ENCODE results near the gene SEC14L6. TPM values are rescaled to one million over a fixed set of nuclear protein-coding genes. Genes with fewer than 3 reads are reported as not detected.

SEC14L6 gene
- total RNA-seq, 2 donors from 2014 or later: 0.27 to 0.56 TPM

- no peaks in the 10 kb centered on the region for H3K27me3 ChIP-seq (replicated peaks; ENCODE audit: insufficient read depth)
- TF ChIP-seq, protein P1, sequence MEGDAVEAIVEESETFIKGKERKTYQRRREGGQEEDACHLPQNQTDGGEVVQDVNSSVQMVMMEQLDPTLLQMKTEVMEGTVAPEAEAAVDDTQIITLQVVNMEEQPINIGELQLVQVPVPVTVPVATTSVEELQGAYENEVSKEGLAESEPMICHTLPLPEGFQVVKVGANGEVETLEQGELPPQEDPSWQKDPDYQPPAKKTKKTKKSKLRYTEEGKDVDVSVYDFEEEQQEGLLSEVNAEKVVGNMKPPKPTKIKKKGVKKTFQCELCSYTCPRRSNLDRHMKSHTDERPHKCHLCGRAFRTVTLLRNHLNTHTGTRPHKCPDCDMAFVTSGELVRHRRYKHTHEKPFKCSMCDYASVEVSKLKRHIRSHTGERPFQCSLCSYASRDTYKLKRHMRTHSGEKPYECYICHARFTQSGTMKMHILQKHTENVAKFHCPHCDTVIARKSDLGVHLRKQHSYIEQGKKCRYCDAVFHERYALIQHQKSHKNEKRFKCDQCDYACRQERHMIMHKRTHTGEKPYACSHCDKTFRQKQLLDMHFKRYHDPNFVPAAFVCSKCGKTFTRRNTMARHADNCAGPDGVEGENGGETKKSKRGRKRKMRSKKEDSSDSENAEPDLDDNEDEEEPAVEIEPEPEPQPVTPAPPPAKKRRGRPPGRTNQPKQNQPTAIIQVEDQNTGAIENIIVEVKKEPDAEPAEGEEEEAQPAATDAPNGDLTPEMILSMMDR (IDR thresholded peaks at IDR 0.05): no peak
- H3K27ac ChIP-seq: no peak overlapping the region
- DNase-seq (ENCODE audit: low spot score) (no peak), ATAC-seq (ENCODE audit: insufficient number of reproducible peaks, low FRiP score, low read depth) (no peak)
- no peaks in the 10 kb centered on the region for H3K36me3 ChIP-seq
- no peak overlapping the region for H3K4me3 ChIP-seq
- peaks cover 0 to 5% of the 10 kb centered on the region in 2 donors for H3K4me1 ChIP-seq (ENCODE audit: control insufficient read depth in 1 of 2, low read depth in 2 of 2)
- H3K9me3 ChIP-seq: no peaks in the 10 kb centered on the region
Measured at GRCh38 chr22:30500628-30501027, 45.9 kb downstream of the SEC14L6 start.

GRCh38 chr22:30497466-30498150 lies 48.9 kb downstream of the SEC14L6 start:
- DNase-seq (ENCODE audit: low spot score) (no peak), ATAC-seq (ENCODE audit: insufficient number of reproducible peaks, low FRiP score, low read depth) (no peak)
- H3K4me3 ChIP-seq: no peak overlapping the region
- no peaks in the 10 kb centered on the region for H3K4me1 ChIP-seq (ENCODE audit: control insufficient read depth in 1 of 2, low read depth in 2 of 2)
- TF ChIP-seq, protein P1 (IDR thresholded peaks at IDR 0.05): no peak
- H3K27ac ChIP-seq: no peak overlapping the region
- no peaks in the 10 kb centered on the region for H3K9me3 ChIP-seq
- H3K36me3 ChIP-seq: no peaks in the 10 kb centered on the region
- no peaks in the 10 kb centered on the region for H3K27me3 ChIP-seq (replicated peaks; ENCODE audit: insufficient read depth)

- H3K9me3 ChIP-seq: no peaks in the 10 kb centered on the region
- no peak overlapping the region for H3K4me3 ChIP-seq
- H3K36me3 ChIP-seq: no peaks in the 10 kb centered on the region
- no peaks in the 10 kb centered on the region for H3K27me3 ChIP-seq (replicated peaks; ENCODE audit: insufficient read depth)
- ATAC-seq (ENCODE audit: insufficient number of reproducible peaks, low FRiP score, low read depth) (no peak), DNase-seq (ENCODE audit: low spot score) (no peak)
- TF ChIP-seq, protein P1 (IDR thresholded peaks at IDR 0.05): no peak
- H3K27ac ChIP-seq: no peak overlapping the region
- H3K4me1 ChIP-seq (ENCODE audit: control insufficient read depth in 1 of 2, low read depth in 2 of 2): no peaks in the 10 kb centered on the region
Measured at GRCh38 chr22:30495041-30495784, 51.3 kb downstream of the SEC14L6 start.

DNA sequence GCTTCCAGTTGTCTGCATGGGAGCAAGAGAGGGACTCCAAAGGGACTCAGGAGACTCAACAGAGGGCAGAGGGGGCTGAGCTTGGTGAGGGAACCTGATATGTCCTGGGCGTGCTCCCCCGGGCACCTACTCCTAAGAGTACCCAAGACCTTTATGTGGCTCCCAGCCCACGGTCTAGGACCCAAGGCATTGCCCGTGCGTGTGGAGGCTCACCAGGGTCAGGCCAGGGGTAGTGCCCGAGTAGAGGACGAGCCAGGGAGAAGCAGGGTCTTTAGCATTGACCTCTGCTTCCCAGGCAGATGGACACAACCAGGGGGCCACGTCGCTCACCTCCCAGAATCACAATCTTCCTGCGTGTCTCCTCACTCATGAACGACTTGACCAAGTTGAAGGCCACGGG lies 54.4 kb downstream of the SEC14L6 start:
- Histone ChIP-seq H3K27me3 (replicated peaks; ENCODE audit: insufficient read depth) (no peaks in the 10 kb centered on the region), H3K27ac (no peak overlapping the region), H3K4me3 (no peak overlapping the region), H3K36me3 (no peaks in the 10 kb centered on the region), H3K4me1 (ENCODE audit: control insufficient read depth in 1 of 2, low read depth in 2 of 2) (no peaks in the 10 kb centered on the region), H3K9me3 (no peaks in the 10 kb centered on the region)
- DNase-seq (ENCODE audit: low spot score) (no peak), ATAC-seq (ENCODE audit: insufficient number of reproducible peaks, low FRiP score, low read depth) (no peak)
- TF ChIP-seq, protein P1 (IDR thresholded peaks at IDR 0.05): no peak

DNA sequence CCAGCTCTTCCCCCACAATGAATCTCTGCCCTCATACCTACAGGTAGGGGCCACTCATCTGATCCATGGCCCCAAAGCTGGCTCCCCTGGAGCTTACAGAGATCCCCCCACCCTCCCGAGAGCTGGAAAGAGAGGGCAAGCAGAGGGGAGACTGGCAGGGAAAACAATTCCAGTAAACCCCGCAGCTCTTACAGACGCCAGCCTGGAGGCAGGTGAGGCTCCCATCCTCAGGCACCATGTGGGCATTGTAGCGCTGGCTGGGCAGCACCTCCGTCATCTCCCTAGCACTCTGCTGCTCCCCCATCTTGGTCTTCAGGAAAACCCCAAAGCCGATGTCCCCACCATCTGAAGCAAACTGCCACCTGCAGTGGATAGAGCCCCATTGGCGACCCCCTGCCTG lies 55.2 kb downstream of the SEC14L6 start:
- H3K4me3 ChIP-seq: no peak overlapping the region
- H3K27me3 ChIP-seq (replicated peaks; ENCODE audit: insufficient read depth): no peaks in the 10 kb centered on the region
- DNase-seq (ENCODE audit: low spot score) (no peak), ATAC-seq (ENCODE audit: insufficient number of reproducible peaks, low FRiP score, low read depth) (no peak)
- TF ChIP-seq, protein P1 (IDR thresholded peaks at IDR 0.05): no peak
- no peaks in the 10 kb centered on the region for H3K4me1 ChIP-seq (ENCODE audit: control insufficient read depth in 1 of 2, low read depth in 2 of 2)
- H3K9me3 ChIP-seq: no peaks in the 10 kb centered on the region
- H3K27ac ChIP-seq: no peak overlapping the region
- no peaks in the 10 kb centered on the region for H3K36me3 ChIP-seq

Measured in thoracic aorta (tissue), 2 donors.